Measurements from ENCODE around the gene IL6. TPM values are rescaled to one million over a fixed set of nuclear protein-coding genes. Genes with fewer than 3 reads are reported as not detected.

IL6 gene
- total and polyA plus RNA-seq, 9 of the 15 experiments (the other 6 are each of a cell fraction or from before 2014, with no cell fraction given), result 0.76 to 2.9 (median 1.5) TPM

GRCh38 chr7:22700559-22701002 lies 26.4 kb upstream of the IL6 start (continued):
- TF ChIP-seq ZNF311 (CRISPR knock-in tag; IDR thresholded peaks at IDR 0.05), result peak; percentile 82
- no peak for TF ChIP-seq ILK (tag; IDR thresholded peaks at IDR 0.05; ENCODE audit: borderline replicate concordance, low read depth)
- no peak for TF ChIP-seq ZNF12 (CRISPR knock-in tag; IDR thresholded peaks at IDR 0.05)
- no peak for TF ChIP-seq MECOM (CRISPR knock-in tag; IDR thresholded peaks at IDR 0.05)
- no peak for TF ChIP-seq GTF2B (IDR thresholded peaks at IDR 0.05; ENCODE audit: extremely low read depth, insufficient read length)
- no peak for TF ChIP-seq TCF15 (CRISPR knock-in tag; IDR thresholded peaks at IDR 0.05)
- TF ChIP-seq POLR2A (conservative IDR thresholded peaks at IDR 0.05), result no peak
- TF ChIP-seq EP300 (IDR thresholded peaks at IDR 0.05; ENCODE audit: low read length), result peak; percentile 74
- no peak for TF ChIP-seq HNRNPUL1 (IDR thresholded peaks at IDR 0.05; ENCODE audit: low read length)
- no peak for TF ChIP-seq VEZF1 (CRISPR knock-in tag; IDR thresholded peaks at IDR 0.05)
- 0 out of 2 replicates have a peak, but pooled peaks have one; percentile 10 for TF ChIP-seq PTRF (tag; IDR thresholded peaks at IDR 0.05)
- no peak for TF ChIP-seq GABPB1 (CRISPR knock-in tag; IDR thresholded peaks at IDR 0.05)
- no peak for TF ChIP-seq ARID3A (IDR thresholded peaks at IDR 0.05; ENCODE audit: borderline replicate concordance, low read depth, low read length)
- no peak for TF ChIP-seq STAT5A (IDR thresholded peaks at IDR 0.05; ENCODE audit: borderline replicate concordance, low read length)
- TF ChIP-seq FOXA3 (CRISPR knock-in tag; conservative IDR thresholded peaks at IDR 0.05 in 1 of 2, IDR thresholded peaks at IDR 0.05 in 1 of 2), result no peak
- TF ChIP-seq MCM2 (IDR thresholded peaks at IDR 0.05; ENCODE audit: low read depth), result no peak
- no peak for TF ChIP-seq NEUROD1 (IDR thresholded peaks at IDR 0.05; ENCODE audit: borderline replicate concordance, low read depth, low read length, partially characterized antibody)
- 0 out of 2 replicates have a peak, but pooled peaks have one; percentile 64 for TF ChIP-seq ETV5 (CRISPR knock-in tag; IDR thresholded peaks at IDR 0.05; ENCODE audit: low read depth)
- no peak for TF ChIP-seq KLF13 (tag; IDR thresholded peaks at IDR 0.05; ENCODE audit: borderline replicate concordance, low read depth)
- 0 out of 2 replicates have a peak, but pooled peaks have one; percentile 13 for TF ChIP-seq EP400 (IDR thresholded peaks at IDR 0.05)
- TF ChIP-seq SUPT5H (IDR thresholded peaks at IDR 0.05), result no peak
- peak; percentile 84 for TF ChIP-seq ATF3 (IDR thresholded peaks at IDR 0.05)
- no peak for TF ChIP-seq ATF3 (CRISPR knock-in tag; conservative IDR thresholded peaks at IDR 0.05)
